ENCODE data around the gene NAA10.

Gene NAA10

GRCh38 chrX:153931748-153932147 is 3.1 kb downstream of the NAA10 start:
- DNase-seq: no peak
- intact Hi-C loops (cut with DNase I): no loop called here

DNA sequence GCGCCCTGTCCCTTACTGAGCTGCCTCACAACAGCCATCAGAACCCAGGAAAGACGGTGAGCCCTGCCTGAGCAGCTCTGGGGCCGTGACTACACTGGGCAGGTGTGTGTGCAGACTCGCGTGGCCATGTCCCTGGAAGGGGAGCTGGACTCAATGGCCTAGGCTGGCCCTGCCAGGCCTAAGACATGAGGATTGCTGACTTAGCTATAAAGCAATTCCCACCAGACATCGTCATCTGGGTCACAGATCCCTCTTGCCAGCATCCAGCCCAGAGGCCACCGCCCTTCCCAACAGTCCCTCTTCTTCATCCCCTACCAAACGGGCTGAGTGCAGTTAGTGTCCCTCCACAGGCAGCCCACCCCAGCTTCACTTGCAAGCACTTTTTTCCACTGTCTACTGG is 3.7 kb downstream of the NAA10 start:
- DNase-seq: no peak
- intact Hi-C loops (cut with DNase I): no loop called here

- peak in 1 of 10 donors; percentile 76 for DNase-seq
- intact Hi-C loops (cut with DNase I): no loop called here
Observed at GRCh38 chrX:153930011-153930910, 4.6 kb downstream of the NAA10 start.

DNA sequence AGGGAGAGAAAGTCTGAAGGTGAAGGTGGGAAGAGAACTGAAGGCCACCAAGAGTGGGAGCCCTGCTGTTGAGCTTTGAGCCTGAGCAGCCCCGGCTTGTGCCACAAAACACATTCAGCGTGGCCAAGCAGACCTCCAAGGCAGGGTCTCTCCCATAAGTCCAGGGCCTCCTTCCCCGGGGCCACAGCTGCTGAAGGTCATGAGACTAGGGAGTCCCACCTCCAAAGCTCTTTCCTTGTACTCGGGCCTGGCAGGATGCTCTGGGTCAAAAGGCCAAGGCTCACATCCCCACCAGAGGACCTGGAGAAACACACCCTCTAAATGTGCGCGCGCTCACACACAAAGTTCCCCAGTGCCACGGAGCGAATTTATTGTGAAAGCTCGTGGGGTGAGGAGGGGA is 5.3 kb downstream of the NAA10 start:
- intact Hi-C loops (cut with DNase I): loop anchor here (2.0 kb wide), 1 partner anchor 41 kb away; the partner anchor contains the start of gene HCFC1
- no peak for DNase-seq

- DNase-seq: no peak
- intact Hi-C loops (cut with DNase I): loop anchor here (1.0 to 2.0 kb wide), 2 partner anchors 42 to 165 kb away; partner anchors contain the start of genes HCFC1 and PLXNB3
Observed at GRCh38 chrX:153928846-153929245, 6.0 kb downstream of the NAA10 start.

- intact Hi-C loops (cut with DNase I): loop anchor here (1.0 to 2.0 kb wide), 2 partner anchors 43 to 164 kb away; partner anchors contain the start of genes HCFC1 and PLXNB3
- DNase-seq: peak; percentile 89 to 99 (median 92)
Observed at GRCh38 chrX:153927922-153928760, 6.7 kb downstream of the NAA10 start.

GRCh38 chrX:153927672-153927921 is 7.2 kb downstream of the NAA10 start:
- DNase-seq: no peak
- intact Hi-C loops (cut with DNase I): no loop called here

DNA sequence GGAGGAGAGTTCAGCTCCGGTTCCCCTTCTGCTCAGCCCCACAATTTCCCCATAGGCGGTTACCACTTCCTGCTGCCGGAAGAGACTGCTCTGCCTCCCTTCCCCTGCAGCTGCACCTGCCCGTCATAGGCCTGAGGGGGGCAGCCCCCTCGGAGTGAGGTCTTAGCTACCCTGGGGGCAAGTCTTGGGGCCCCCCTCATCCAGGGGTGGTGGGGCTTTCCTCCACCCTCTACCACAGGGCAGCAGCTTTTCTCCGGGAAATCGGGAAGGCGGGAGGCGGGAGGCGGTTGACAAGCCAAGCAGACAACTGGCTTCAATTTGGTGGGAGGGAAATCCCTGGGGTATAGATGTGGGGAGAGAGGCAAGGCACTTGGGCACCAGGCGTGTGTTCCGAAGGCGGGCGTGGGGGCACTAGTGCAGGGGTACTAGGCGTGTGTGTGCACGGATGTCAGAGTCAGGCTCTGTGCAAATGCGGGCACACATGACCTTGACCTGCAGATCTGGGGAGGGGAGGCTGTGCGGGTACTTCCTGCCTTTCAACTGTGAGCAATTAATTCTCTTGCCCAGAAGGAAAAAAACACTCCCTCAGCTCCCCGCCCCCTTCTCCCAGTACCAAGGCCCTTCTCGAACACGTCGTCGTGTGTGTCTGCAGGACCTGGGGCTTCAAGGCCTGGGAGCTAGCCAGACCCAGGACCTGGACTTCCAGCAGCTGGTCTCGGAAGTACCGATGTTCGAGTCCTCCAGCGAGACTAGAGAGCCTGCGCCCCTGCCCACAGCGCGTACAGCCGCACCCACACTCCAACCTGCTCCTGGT is 7.8 kb downstream of the NAA10 start:
- peak in 1 of 10 donors; percentile 30 for DNase-seq
- intact Hi-C loops (cut with DNase I): no loop called here

GRCh38 chrX:153926552-153926857 is 8.3 kb downstream of the NAA10 start:
- intact Hi-C loops (cut with DNase I): no loop called here
- DNase-seq: no peak

DNA sequence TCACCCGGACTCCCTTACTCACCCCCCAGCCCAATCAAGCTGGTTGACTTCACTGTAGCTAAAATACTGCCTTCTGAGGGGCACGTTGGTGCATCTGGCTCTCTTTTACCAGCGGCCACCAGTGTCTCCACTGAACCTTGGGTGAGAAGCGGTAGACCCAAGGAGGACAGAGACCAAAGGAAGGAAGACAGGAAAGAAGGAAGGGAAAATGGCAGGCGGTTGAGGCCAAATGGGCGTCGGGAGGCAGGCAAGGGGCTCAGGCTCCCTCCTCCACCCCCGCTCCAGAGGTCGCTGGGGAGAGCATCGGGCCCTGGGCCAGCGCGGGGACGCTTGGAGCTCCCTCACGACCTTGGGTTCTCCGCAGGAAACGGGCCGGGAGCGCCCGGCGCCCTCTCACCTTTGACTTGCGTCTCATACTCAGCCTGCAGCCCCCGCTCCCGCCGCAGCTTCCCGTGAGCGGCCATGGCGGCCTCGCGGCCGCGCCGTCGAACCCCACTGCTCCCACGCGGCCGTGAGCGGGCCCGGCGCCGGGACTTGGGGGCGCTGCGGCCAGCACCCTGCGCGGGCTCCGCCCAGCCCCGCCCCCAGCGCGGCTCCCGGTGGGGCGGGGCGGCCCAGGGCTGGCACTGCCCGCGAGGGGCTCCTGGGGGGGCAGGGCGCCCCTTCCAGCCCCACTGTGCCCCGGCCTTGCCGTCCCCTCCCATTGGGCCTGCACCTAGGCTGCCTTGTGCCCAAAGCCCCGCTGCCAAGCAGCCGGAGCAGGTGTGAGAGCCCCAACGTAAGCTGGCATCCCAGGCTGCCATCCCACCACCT is 8.9 kb downstream of the NAA10 start, which contains the start of gene ARHGAP4:
ARHGAP4 (minus strand) TSS at position 526 of the 813 bp plus-strand sequence; CDS start at position 464, 62 bp downstream.
- intact Hi-C loops (cut with DNase I): no loop called here
- DNase-seq: no peak

GRCh38 chrX:153925387-153925738 is 9.5 kb downstream of the NAA10 start:
- intact Hi-C loops (cut with DNase I): no loop called here
- no peak for DNase-seq

DNA sequence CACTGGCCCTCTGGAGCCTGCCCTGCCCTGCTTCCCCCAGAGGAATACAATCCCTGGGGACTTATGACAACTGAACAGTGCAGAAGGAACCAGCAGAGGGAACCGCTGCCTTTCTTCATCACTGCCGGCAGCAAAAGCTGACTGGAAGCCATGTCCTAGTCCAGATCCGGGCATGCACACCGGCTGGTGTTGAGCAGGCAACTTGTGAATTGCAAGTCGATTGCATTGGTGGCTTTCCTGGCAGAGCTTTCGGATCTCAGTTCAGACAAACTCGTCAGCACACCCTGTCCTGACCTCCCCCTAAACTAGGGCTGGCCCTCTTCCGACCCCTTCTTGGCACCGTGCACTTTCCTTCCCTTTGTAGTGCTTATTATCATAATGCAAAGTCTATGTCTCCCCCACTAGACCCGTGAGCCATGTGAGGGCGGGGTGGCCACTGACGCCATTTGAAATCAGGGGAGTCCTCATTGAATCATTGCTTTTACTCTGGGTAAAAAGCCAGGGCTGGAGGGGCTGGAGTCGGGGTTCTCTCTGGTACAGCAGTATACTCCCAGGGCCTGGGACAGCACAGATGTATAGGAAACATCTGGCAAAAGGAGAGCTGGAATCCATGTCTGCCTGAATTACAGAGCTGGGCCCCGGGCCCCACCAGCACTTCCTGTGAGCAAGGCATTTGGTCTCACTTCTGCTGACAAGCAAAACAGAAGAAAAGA is 10.5 kb downstream of the NAA10 start:
- intact Hi-C loops (cut with DNase I): no loop called here
- peak in 2 of 10 donors; percentile 31 to 57 for DNase-seq

DNA sequence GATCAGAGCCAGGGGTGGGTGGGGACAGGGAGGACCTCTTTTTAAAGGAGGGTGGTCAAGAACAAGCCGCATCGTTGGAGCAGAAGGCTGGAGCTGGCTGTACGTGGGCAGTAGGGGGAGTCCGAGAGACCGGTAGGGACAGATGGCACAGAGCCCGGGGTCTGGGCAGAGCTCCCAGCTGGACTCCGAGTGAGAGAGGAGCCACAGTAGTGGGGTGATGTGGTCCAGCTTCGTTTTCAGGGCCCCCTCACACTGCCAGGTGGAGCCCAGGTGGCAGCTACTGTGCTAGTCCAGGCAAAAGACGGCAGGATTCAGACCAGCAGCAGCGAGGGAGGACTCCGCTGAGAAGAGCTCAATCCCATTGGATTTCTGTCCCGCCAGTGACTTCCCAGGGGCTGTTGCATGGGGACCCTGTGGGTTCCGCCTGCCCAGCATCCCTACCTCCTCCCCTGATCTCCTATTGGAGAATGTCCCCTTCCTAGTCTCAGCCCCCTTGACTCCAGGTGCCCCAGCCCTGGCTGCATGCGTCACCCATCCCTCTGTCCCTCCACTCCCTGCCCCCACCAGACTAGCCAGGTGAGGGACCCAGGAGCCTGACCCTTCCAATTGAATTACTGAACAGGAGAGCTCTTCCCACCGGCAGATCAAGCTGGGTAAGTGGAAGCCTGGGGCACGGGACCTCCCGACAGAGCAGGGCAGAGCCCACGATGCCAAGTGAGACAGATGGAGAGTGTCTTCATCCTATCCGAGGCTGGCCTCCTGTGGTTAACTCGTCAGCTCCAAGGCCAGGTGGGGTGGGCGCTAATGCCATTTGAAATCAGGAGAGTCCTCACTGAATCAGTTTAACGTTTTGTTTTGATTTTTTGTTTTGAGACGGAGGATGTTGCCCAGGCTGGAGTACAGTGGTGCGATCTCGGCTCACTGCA is 11.6 kb downstream of the NAA10 start:
- intact Hi-C loops (cut with DNase I): no loop called here
- peak; percentile 37 to 95 (median 73) for DNase-seq

DNA sequence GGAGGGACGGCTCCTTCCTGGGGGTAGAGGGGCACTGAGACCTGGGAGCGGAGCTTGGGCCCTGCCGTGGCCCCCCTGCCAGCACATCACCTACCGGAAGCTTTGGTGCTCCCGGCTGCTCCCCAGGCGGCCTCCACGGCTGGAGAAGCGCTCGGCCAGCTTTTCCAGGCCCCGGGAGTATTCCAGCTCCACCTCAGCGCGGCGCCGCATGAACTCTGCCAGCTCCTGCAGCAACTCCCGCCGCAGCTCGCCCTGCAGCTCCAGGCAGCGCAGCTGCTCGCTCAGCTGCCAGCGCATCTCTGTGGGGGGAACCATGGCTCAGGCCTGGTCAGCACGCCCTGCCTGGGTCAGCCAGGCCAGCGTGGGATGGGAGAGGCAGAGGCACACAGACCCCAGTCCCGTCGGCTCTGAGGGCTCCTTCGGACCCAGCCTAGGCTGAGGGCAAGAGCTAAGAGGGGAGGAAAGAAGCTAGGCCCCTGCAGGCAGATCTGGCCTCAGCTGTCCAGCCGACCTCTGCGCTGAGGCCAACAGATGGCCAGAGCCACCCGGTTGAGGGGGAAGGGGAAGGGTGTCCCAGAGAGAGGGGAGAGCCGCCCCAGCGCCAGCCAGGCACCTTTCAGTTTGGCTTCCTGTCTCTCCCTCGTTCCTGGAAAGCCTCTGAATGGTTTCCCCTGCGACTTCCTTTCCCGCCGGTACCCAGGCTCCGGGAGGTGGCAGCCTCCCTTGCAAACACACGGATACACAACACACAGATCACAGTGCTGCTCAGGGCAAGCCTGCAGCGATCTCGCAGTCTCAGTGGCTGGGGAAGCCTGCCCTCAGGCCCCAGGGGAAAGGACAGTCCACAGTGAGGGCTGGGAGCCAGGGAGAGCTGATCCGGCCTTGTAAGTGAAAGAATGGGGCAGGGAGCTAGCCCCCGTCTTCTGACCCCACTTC is 13.1 kb downstream of the NAA10 start:
- peak in 1 of 10 donors; percentile 31 for DNase-seq
- intact Hi-C loops (cut with DNase I): no loop called here

GRCh38 chrX:153921070-153921469 is 13.8 kb downstream of the NAA10 start:
- DNase-seq: no peak
- intact Hi-C loops (cut with DNase I): no loop called here

- intact Hi-C loops (cut with DNase I): no loop called here
- no peak for DNase-seq
Observed at GRCh38 chrX:153920546-153920945, 14.3 kb downstream of the NAA10 start.

- intact Hi-C loops (cut with DNase I): no loop called here
Observed at GRCh38 chrX:153919281-153919680, 15.6 kb downstream of the NAA10 start.

More at GRCh38 chrX:153919281-153919680, 15.6 kb downstream of the NAA10 start:
- DNase-seq: no peak
